D341Med (cell line): ENCODE results near the gene ARHGEF28.

Source experiments
- DNase-seq: peaks from one replicate; pipeline ENCODE4 v3.0.0; 2012; ENCODE audit warnings: low spot score

Gene ARHGEF28

DNA sequence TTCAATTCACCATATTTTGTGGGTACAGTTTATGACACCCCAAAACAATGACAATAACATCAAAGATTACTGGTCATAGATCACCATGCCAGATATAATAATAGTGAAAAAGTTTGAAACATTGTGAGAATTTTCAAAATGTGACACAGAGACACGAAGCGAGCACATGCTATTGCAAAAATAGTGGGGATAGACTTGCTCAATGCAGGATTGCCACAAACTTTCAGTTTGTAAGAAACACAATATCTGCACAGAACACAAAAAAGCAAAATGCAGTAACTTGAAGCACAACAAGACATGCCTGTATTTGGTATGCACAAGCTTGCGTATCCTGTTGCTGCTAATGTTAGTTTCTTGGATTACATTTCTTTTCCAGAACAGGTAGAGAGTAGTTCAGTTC, 35.8 kb downstream of the ARHGEF28 start:
- no peak for DNase-seq

DNA sequence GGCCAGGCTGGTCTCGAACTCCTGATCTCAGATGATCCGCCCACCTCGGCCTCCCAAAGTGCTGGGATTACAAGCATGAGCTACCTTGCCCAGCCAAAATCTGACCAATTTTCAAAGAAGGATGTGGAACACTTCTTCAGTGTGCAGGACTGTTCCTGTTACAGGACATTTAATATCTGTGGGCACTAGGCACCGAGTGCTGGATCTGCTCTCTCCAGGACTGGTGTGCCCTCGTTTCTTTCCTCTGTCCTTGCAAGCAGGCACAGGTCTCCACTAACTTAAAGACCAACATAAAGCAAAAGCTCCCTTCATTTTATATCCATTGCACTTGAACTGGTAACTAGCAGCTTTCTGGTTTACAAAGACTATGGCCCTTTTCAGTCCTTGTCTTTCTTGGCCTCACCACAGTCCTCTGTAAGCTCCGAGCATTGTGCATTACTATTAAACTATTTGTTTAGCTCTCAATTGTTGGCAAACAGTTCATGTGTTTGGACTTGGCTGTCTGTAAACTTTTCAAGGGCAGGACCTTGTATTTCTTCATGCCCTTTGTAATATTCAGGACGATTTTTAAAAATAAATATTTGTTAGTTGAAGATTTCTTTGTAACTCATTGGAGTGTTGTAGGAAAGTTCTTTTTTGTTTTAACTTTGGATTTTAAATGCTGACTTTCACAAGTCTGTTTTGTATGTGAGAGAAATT, 37.3 kb downstream of the ARHGEF28 start:
- DNase-seq: no peak

DNA sequence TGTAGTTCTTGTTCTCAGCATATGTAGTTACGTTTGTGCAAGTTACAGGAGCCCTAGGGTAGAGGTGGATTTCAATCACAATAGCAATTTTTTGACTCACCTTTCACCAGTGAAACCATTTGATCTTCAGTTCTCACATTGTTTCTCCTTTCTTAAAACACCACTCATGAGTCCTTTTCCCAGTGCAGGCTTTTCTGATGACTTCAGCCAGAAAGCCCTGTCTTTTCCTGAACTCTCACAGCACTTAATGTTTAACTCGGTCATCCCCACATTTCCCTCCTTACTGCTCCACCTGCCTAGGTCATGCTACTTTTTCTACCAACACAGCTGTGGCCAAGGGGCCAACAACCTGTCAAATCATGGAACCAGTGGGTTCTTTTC, 37.9 kb downstream of the ARHGEF28 start:
- no peak for DNase-seq

DNA sequence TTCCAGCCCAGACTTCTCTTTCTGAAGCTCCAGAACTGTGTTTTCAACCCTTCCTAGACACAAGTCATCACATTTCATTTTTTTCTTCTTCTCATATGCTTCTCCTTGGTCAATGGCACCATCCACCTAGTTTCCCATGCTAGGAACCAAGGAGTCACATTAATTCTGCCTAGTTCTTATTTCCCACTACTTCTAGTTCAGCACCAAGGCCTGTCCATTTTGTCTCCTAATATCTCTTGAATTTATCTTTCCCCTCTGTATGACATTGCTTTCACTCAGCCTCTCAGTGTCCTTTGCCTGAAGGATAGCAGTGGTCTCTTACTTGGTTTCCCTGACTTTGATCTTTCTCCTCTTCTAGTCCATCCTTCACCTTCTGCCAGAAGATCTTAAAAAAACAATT, 38.8 kb downstream of the ARHGEF28 start:
- no peak for DNase-seq

DNA sequence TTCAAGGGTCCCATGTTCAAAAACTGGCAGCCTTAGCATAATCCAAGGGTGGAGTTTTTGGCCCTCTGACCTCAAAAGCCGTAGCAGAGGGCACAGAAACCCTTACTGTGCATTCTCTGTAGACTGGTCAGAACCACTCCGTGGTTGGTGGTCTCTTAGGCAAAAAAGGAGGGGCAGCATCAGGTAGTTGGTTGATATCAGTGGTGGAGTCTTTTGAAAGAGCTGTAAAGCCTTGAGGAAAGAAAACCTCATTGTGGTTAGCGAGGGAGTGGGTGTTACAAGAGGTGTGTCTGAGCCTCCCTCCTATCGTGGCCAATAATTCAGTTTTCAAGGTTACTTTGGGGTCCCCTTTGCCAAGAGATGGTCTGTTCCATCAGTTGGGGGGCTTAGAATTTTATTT, 40.9 kb downstream of the ARHGEF28 start:
- no peak for DNase-seq

DNA sequence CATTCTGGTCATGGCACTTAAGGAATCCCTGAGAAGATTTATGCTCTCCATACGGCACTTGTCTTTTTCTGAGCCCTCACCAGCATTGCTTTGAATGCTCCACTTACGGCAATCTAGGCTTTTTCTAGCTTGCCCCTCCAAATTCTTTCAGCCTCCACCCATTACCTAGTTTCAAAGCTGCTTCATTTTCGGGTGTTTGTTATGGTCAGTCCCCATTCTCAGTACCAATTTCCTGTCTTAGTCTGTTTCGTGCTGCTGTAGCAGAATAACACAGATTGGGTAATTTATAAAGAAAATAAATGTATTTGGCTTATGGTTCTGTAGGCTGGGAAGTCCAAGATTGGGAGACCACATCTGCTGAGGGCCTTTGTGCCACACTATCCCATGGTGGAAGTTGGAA, 42.0 kb downstream of the ARHGEF28 start:
- no peak for DNase-seq

DNA sequence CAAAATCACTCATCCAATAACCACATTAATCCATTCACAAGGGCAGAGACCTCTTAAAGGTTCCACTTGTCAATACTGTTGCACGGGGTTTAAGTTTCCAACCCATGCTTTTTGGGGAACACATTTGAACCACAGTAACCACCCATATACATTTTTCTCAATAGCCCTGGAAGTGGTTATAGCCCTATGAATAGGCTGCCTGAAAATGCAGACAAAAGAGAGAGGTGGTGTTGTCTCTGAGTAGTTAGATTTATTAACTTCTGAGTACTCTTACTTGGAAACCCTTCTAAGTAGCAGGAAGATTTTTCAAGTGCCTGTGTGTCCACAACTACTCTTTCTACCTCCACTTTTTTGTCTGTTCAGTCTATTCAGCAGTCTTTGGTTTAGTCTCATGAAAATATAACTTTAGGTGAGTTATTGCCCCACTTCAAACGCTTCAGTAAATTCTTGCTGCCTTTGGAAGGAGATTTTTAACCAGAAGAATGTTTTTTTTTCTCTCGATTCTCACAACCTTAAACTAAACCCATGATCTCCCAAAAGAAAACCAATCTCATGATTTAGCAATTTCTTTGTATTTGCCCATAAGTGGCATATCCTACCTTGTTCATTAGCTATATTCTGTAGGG, 42.6 kb downstream of the ARHGEF28 start:
- no peak for DNase-seq

DNA sequence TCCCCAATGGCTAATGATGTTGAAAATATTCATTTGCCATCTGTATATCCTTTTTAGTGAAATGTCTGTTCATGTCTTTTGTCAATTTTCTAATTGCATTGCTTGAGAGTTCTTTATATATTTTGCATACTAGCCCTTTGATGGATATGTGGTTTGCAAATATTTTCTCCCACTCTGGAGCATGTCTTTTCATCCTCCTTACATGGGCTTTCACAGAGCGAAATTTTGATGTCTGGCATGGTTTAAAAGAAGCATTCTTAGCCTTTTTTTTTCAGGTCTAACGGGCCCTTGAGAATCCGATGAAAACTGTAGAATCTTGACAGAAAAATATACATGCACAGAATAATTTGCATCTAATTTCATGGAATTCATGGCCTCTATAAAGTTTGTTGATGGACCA, 44.7 kb downstream of the ARHGEF28 start:
- no peak for DNase-seq

DNA sequence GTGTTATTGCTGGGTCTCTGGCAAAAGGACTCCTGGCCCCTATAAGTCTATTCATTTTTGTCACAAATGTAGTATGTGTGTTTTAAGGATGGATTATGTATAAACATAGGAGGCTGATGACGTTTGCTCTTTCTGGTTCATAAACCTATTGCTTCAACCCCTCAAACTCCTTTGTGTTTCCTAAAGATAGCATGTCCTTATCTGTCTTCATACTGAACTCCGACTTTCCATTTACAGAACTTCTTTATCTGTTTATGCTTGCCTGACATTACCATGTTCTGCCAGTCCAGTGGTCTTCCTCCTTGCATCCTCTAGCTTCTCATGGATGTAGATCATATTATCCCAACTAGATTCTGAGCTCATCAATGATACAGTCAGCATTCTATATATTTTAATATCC, 46.1 kb downstream of the ARHGEF28 start:
- DNase-seq: no peak

DNA sequence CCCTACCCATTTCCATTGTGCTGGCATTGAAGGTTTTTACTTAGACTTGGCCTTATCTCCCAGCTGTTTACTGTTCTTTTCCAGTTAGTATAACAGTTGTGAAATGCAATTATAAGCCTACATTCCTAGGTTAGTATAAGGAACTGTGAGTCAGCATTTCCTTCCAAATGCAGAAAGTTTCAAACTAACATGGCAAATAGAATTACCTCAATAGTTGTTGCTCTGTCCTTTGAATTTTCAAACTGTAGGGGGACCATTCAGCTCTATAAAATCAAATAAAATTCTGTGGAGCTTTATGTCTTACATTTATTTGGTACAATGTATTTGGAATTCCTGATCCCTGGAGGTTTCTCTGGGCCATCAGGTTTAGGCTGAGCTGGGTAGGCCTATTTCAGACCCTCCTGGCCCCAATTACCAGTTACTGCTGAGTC, 47.2 kb downstream of the ARHGEF28 start:
- DNase-seq: no peak

DNA sequence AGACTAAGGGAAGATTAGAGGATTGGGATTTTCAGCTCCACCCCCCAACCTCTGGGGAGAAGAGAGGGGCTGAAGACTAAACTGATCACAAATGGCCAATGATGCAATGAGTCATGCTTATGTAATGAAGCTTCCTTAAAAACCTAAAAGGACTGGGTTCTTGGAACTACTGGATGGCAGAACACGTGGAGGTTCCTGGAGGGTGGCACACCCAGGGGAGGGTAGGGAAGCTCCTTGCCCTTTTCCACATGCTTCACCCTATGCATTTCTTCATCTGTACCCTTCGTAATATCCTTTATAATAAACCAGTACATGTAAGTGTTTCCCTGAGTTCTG, 48.6 kb downstream of the ARHGEF28 start:
- DNase-seq: no peak

DNA sequence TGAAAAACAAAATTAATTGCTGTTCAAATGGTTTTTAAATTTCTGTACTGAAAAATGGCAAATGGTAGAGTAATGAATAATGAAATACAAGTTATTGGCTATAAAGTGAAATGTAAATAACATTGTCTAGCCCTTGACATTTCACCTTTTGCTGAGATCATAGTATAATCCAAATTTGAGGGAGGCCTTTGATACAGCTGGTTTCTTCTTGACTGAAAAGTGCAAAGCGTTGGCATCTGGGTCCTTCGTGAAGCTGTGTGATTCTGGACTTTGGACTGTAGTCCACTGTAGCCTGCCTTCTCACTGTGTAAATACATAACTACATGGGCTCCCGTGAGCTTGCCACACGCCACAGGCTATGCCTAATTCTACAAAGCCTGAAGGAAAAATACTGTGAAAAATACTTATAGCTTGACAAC, 52.3 kb downstream of the ARHGEF28 start:
- no peak for DNase-seq

DNA sequence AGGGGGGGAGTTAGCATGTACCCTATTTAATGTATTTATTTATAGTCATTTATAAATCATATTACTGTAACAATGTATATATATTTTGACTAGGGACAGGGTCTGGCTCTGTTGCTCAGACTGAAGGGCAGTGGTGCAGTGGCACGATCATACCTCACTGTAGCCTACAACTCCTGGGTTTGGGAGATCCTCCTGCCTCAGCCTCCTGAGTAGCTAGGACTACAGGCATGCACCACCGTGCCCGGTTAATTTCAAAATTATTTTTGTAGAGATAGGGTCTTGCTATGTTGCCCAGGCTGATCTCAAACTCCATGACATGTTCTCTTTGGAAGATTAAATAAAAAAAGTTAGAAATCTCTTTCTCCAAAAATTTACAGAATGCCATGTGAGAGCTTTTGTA, 52.8 kb downstream of the ARHGEF28 start:
- no peak for DNase-seq

DNA sequence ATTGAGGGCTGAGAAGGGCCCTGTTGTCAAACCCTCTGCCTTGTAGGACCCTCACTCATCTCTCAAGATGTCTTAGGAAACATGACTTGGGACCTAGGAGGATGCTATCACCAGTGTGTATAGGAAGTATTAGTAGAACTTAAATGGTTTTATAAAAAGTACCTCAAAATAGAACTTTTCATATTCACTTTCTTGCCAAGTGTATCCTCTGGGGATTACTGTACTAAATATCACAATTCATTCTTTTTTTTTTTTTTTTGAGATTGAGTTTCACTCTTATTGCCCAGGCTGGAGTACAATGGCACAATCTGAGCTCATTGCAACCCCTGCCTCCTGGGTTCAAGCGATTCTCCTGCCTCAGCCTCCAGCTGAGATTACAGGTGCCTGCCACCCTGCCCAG, 56.2 kb downstream of the ARHGEF28 start:
- DNase-seq: no peak

DNA sequence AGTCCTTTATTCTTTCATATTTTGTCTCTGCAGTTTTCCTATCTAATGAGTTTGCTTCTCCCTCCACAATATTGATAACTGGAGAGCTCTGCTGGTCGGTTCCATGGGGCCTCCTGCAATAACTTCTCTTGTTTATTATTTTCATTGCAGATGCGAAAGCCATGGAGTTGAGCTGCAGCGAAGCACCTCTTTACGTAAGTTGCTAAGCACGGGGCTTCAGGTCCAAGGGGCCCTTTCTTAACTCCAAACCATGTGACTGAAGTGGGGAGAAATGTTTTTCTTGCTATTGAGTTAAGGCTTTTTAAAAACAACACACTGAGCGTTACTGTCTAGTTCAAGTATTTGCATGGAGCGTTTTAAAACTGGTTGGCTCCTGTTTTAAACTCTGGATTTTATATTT, 58.7 kb downstream of the ARHGEF28 start:
- no peak for DNase-seq

DNA sequence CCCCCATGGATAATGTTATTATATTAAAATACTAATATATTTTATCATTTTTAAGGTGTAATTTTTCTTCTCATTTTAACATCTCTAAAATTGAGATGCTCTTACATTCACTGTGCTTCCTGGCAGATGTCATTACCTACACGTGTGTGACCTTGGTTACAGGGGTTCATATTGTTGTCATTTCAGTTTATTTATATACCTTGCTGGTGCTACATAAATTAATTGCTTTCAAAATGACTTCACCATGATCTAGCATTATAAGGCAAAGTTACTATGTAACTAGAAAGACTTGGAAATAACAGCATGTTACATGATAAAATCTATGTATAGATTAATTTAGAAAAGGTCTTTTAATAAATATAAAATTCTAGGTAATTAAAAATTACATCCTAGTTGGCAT, 60.9 kb downstream of the ARHGEF28 start:
- no peak for DNase-seq

DNA sequence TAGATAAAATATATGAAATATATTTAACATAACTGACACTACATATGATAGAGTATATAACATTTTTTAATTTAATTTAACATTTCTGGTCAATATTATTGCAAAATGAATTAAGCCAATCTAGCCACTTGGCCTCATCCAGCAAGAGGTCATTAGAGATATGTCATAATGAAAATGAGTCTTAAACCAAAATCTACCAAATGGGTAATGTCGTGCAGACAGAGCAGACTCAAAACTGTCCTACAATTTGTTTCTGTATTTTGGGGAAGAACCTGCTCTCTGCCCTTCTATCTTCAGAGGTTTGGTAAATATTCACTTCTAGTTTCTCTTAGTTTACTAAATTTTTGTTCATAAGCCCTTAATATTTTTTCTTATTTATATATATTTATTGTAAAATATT, 61.4 kb downstream of the ARHGEF28 start:
- no peak for DNase-seq

DNA sequence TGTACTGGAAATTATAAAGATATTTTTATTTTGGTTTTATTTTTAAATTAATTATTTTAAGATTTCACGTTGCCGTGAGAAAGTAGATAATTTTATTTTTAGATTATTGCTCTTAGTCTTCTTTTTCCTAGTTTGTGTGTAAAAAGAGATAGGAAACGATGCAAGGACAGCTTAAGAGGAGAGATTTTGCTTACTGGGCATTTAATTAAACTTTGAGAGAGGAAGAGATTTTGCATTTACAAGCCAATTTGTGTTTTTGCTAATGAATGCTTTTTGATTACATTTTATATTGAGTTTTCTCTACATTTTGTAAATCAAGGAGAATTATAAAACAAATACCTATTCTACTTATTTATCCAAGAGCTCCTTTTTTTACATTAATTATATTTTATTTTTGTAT, 64.0 kb downstream of the ARHGEF28 start:
- no peak for DNase-seq

DNA sequence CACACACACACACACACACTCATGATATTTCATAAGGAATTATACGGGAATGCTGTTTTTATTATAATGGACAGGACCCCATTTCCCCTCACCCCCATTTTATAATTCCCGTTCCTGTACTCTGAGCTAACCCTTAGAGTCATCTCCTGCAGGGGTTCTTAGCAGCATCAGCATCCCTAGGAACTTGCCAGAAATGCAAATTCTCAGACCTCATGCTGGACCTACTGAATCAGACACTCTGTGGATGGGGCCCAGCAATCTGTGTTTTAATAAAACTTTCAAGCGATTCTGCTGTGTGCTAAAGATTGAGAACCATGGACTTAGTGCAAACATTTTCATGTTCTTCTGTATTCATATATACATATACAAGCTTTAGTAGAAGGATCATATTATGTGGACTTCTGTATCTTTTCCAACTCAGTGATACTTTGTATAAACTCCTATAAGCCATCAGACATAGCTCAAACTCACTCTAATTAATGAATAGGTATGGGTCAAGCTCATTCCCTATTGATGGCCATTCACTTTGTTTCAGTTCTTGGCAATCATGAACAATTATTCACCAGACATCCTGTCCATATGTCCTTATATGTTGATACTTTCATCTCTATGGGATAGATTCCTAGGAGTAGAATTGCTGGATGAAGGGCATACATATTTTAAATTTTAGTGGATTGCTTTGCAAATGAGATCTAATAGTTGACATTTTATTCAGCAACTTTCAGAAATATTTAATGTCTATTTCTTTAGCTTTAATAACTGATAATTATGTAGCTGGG, 65.5 kb downstream of the ARHGEF28 start:
- DNase-seq: no peak

DNA sequence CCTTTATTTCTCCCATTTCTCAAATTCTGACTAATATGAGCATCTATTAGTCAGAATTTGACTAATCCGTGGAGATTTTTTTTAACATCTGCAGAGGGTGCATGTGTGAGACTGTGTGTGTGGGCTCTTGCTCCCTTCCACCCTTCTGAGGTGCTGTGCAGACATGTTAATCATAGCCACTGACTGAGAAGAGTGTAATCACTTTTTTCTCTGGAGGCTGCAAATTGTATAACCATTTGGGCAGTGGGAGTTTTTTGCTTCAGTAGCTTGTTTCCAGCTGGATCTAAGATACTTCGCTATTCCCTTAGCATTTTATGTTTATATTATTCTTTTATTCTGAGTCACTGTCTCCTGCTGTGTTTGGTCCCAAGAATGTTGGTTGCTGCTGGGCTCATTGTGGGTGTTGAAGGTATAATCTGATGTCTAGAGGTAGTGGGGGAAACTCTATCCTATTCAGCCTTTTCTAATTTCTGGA, 66.2 kb downstream of the ARHGEF28 start:
- DNase-seq: no peak

DNA sequence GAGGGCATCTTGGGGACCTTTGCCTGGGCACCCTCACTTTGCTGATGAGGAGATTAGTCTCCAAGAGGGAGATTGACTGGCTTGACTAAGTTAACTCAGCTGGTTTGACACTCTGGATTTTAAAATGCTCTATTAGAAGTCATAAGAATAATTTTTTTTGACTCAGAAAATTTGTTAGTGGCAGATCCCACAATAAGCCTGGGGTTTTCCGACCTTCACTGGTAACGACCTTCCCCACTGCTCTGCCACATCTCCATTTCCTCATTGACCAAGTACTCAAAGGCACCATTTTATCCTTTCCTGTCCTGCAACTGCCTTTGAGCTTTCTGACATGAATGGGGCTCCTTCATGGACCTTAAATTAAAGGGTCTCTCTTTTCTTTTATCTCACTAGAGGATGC, 67.0 kb downstream of the ARHGEF28 start:
- no peak for DNase-seq

DNA sequence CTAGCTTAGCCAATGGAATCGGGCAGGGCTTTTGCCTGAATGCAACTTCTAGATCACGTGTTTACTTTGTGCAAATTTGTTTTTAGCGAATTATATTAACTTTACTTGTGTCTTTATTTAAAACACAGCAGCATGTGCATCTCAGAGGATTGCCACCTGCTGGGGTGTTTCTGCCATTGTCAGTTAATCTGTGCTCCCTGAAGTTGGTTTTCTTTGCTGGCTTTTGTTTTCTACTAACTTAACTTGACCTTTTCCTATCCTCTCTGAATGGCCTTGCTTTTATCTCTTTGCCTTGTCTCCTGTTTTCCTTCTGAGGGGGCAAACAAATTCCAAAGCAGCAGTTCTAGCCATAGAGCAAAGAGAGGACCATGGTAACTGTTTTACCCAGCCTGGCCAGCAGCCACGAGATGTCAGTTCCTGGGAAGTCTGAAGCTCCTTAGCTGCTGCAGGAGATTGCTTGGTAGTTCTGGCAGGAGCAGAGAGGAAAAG, 67.6 kb downstream of the ARHGEF28 start:
- peak; percentile 54 for DNase-seq

DNA sequence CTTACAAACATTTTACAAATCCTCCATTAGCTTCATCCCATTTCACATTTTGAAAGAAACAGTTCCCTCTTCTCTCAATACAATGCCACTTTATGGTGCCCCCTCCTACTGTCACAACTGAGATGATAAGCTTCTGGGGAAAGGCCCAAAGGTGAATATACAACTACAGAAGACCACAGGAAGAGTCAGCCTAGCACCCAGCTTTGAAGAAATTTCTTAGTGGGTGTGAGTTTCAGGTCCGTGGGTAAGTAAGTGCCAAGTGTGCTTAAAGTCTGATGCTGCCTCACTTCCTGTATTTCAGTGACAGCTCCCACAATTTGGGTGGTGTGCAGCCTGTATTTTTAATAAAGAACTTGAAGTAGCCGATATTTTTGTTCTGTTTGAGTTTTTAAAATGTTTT, 68.1 kb downstream of the ARHGEF28 start:
- no peak for DNase-seq
